ENCODE data around the gene GINS3. TPM values are rescaled to one million over a fixed set of nuclear protein-coding genes. Genes with fewer than 3 reads are reported as not detected.
A peak's percentile ranks its signal among the peaks of the same experiment; 100 is the strongest.

GINS3 gene
- total and polyA plus RNA-seq, 2 experiments from 2014 or later, result 2.1 to 3.0 TPM

DNA sequence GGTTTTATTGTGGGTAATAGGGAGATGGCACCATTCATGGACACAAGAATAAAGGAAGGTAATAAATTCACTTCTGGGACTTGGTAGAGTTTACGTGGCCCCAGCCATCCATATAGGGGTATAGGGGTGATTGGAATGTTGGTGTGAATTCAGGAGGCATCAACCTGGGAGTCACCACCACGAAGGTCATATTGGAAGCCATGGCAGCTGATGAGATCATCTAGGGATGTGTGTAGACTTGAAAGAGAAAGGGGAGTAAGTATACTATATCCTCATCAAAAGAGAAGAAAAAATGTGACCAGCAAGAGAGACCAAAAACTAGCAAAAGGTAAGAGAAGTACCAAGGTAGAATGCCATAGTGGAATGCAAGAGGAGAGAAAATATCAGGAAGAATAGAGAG is 26.6 kb upstream of the GINS3 start:
- Histone ChIP-seq H3K79me2 (no peaks in the 10 kb centered on the region), H3K36me3 (replicated peaks; ENCODE audit: insufficient read depth, low read depth) (no peaks in the 10 kb centered on the region), H3K9me2 (replicated peaks; ENCODE audit: insufficient read depth) (no peaks in the 10 kb centered on the region), H2AFZ (no peak overlapping the region), H3K27ac (no peak overlapping the region), H3K4me3 (no peak overlapping the region), H3K4me1 (ENCODE audit: insufficient read depth) (no peaks in the 10 kb centered on the region), H3K27me3 (peaks cover 3% of the 10 kb centered on the region), H3K4me2 (no peak overlapping the region), H4K20me1 (ENCODE audit: insufficient read depth, poor library complexity, severe bottlenecking) (no peaks in the 10 kb centered on the region), H3K9me3 (ENCODE audit: low read depth) (no peaks in the 10 kb centered on the region)
- no peak for DNase-seq (ENCODE audit: low spot score)
- TF ChIP-seq, protein P1, sequence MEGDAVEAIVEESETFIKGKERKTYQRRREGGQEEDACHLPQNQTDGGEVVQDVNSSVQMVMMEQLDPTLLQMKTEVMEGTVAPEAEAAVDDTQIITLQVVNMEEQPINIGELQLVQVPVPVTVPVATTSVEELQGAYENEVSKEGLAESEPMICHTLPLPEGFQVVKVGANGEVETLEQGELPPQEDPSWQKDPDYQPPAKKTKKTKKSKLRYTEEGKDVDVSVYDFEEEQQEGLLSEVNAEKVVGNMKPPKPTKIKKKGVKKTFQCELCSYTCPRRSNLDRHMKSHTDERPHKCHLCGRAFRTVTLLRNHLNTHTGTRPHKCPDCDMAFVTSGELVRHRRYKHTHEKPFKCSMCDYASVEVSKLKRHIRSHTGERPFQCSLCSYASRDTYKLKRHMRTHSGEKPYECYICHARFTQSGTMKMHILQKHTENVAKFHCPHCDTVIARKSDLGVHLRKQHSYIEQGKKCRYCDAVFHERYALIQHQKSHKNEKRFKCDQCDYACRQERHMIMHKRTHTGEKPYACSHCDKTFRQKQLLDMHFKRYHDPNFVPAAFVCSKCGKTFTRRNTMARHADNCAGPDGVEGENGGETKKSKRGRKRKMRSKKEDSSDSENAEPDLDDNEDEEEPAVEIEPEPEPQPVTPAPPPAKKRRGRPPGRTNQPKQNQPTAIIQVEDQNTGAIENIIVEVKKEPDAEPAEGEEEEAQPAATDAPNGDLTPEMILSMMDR (IDR thresholded peaks at IDR 0.05; ENCODE audit: poor library complexity), result no peak
- TF ChIP-seq EZH2 (IDR thresholded peaks at IDR 0.05; ENCODE audit: borderline replicate concordance) (no peak), EZH2phosphoT487 (IDR thresholded peaks at IDR 0.05; ENCODE audit: low read depth, severe bottlenecking, unreplicated experiment) (no peak)
- WGBS (ENCODE audit: low lambda C conversion rate, missing lambda C conversion rate), result 63% methylated on average over 2 of the region's 2 CpGs

DNA sequence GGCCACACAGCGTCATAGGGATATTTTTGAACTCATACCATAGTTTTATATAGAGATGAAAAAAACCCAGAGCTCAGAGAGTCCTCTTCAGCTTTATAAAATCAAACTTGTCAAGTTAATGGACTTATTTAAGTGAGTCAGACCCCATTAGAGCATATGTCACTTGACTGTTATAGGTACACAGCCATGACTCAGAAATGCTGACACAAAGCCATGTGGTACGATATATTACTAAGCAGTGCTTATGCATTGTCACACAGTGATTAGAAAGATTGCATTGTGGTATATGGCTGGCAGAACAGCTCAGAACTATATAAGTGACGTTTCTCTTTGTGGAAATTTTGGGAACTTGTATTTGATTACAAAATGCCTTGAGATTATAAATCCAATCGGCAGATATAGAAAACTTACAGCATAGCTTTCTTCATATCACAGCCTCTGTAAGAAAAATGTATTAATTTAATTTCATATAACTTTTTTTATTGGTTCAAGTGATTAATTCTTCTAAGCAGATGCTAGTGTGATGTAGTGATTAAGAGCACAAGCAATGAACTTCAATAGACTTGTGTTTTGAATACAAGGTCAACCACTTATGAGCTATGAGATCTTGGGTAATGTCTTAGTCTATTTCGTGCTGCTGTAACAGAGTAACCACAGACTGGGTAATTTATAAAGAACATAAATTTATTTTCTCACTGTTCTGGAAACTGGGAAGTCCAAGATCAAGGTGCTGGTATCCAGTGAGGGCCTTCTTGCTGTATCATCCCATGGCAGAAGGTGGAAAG is 25.8 kb upstream of the GINS3 start:
- 69% methylated on average over 5 of the region's 5 CpGs for WGBS (ENCODE audit: low lambda C conversion rate, missing lambda C conversion rate)
- H3K4me3 ChIP-seq, result no peak overlapping the region
- no peaks in the 10 kb centered on the region for H3K36me3 ChIP-seq (replicated peaks; ENCODE audit: insufficient read depth, low read depth)
- TF ChIP-seq EZH2 (IDR thresholded peaks at IDR 0.05; ENCODE audit: borderline replicate concordance) (no peak), EZH2phosphoT487 (IDR thresholded peaks at IDR 0.05; ENCODE audit: low read depth, severe bottlenecking, unreplicated experiment) (no peak)
- TF ChIP-seq, protein P1 (IDR thresholded peaks at IDR 0.05; ENCODE audit: poor library complexity), result no peak
- no peak overlapping the region for H3K27ac ChIP-seq
- no peaks in the 10 kb centered on the region for H3K9me2 ChIP-seq (replicated peaks; ENCODE audit: insufficient read depth)
- no peaks in the 10 kb centered on the region for H4K20me1 ChIP-seq (ENCODE audit: insufficient read depth, poor library complexity, severe bottlenecking)
- H3K4me1 ChIP-seq (ENCODE audit: insufficient read depth), result no peaks in the 10 kb centered on the region
- no peak overlapping the region for H3K4me2 ChIP-seq
- peaks cover 3% of the 10 kb centered on the region for H3K27me3 ChIP-seq
- H3K79me2 ChIP-seq, result no peaks in the 10 kb centered on the region
- DNase-seq (ENCODE audit: low spot score), result peak; percentile 7
- no peak overlapping the region for H2AFZ ChIP-seq
- no peaks in the 10 kb centered on the region for H3K9me3 ChIP-seq (ENCODE audit: low read depth)

DNA sequence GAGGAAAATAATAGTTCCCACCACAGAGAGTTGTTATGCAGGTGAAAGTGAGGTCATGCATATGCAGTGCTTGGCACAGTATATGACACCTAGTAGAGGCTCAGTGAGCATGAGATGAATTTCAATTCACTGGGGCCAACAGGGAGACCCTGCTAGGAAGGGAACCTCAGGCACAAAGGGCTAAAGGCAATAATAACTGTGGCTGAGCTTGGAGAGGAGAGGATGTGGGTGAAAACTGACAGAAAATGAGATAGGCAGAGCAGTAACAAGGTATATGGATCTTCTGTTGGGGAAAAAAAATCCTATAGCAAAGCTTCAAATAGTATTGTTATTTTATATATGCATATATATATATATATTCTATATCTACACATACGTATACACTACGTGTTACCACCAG is 25.0 kb upstream of the GINS3 start:
- WGBS (ENCODE audit: low lambda C conversion rate, missing lambda C conversion rate), result 87% methylated on average over 2 of the region's 2 CpGs

More for the DNA sequence above, 25.0 kb upstream of the GINS3 start:
- H2AFZ ChIP-seq, result no peak overlapping the region
- H3K79me2 ChIP-seq, result no peaks in the 10 kb centered on the region
- H4K20me1 ChIP-seq (ENCODE audit: insufficient read depth, poor library complexity, severe bottlenecking), result no peaks in the 10 kb centered on the region
- H3K9me3 ChIP-seq (ENCODE audit: low read depth), result no peaks in the 10 kb centered on the region
- H3K9me2 ChIP-seq (replicated peaks; ENCODE audit: insufficient read depth), result no peaks in the 10 kb centered on the region
- no peak for DNase-seq (ENCODE audit: low spot score)
- no peak overlapping the region for H3K4me3 ChIP-seq
- no peak overlapping the region for H3K27ac ChIP-seq
- TF ChIP-seq EZH2phosphoT487 (IDR thresholded peaks at IDR 0.05; ENCODE audit: low read depth, severe bottlenecking, unreplicated experiment), result no peak
- TF ChIP-seq, protein P1 (IDR thresholded peaks at IDR 0.05; ENCODE audit: poor library complexity), result no peak
- no peak for TF ChIP-seq EZH2 (IDR thresholded peaks at IDR 0.05; ENCODE audit: borderline replicate concordance)
- no peaks in the 10 kb centered on the region for H3K36me3 ChIP-seq (replicated peaks; ENCODE audit: insufficient read depth, low read depth)
- H3K27me3 ChIP-seq, result peaks cover 3% of the 10 kb centered on the region
- no peak overlapping the region for H3K4me2 ChIP-seq
- no peaks in the 10 kb centered on the region for H3K4me1 ChIP-seq (ENCODE audit: insufficient read depth)
